Duodenal mucosa (tissue), 2 donors: Measurements from ENCODE around the gene ADARB2.
"Not testable (repeated sequence)": the region's sequence is repeated elsewhere in the genome, so short reads cannot be mapped to it uniquely, and the experiment has no call there.

Experiments used
- H3K27ac ChIP-seq: one replicate; pipeline ENCODE4 v1.7.0; 2013; ENCODE audit warnings: low read depth, low read length
- H3K27me3 ChIP-seq, 2 donors: one replicate each; pipeline ENCODE4 v1.7.0; 2013; ENCODE audit warnings: low read length in 2 of 2, control low read depth in 1 of 2; ENCODE audit not compliant: insufficient read depth in 2 of 2, control insufficient read depth in 1 of 2
- H3K36me3 ChIP-seq, 2 donors: one replicate each; pipeline ENCODE4 v1.7.0; 2013; ENCODE audit warnings: low read length in 2 of 2, control low read depth in 1 of 2; ENCODE audit not compliant: insufficient read depth in 2 of 2, control insufficient read depth in 1 of 2
- H3K4me1 ChIP-seq, 2 donors: one replicate each; pipeline ENCODE4 v1.7.0; 2013; ENCODE audit warnings: low read length in 2 of 2, control low read depth in 1 of 2; ENCODE audit not compliant: insufficient read depth in 2 of 2, control insufficient read depth in 1 of 2
- H3K4me3 ChIP-seq, 2 donors: one replicate each; pipeline ENCODE4 v1.7.0; 2013; ENCODE audit warnings: low read length in 2 of 2, low read depth in 1 of 2
- H3K9ac ChIP-seq, 2 donors: one replicate each; pipeline ENCODE4 v1.7.0; 2013; ENCODE audit warnings: low read length in 2 of 2, low read depth in 1 of 2
- H3K9me3 ChIP-seq, 2 donors: one replicate each; pipeline ENCODE4 v1.7.0; 2013; ENCODE audit warnings: low read length in 2 of 2, control low read depth in 1 of 2; ENCODE audit not compliant: control insufficient read depth in 1 of 2

The ADARB2 gene

GRCh38 chr10:1467334-1468076 is 269.8 kb downstream of the ADARB2 start:
- no peaks in the 10 kb centered on the region for H3K9me3 ChIP-seq
- peaks cover 0 to 26% of the 10 kb centered on the region in 2 donors for H3K4me1 ChIP-seq
- no peak overlapping the region for H3K27ac ChIP-seq
- H3K4me3 ChIP-seq: no peak overlapping the region
- no peak overlapping the region for H3K9ac ChIP-seq
- no peaks in the 10 kb centered on the region for H3K36me3 ChIP-seq
- peaks cover 0 to 6% of the 10 kb centered on the region in 2 donors for H3K27me3 ChIP-seq

GRCh38 chr10:1465993-1466764 is 271.1 kb downstream of the ADARB2 start:
- Histone ChIP-seq H3K36me3 (no peaks in the 10 kb centered on the region), H3K4me3 (peak overlapping the region in 1 of 2 donors; percentile 7), H3K4me1 (peaks cover 0 to 23% of the 10 kb centered on the region in 2 donors), H3K27me3 (peaks cover 0 to 9% of the 10 kb centered on the region in 2 donors), H3K9ac (no peak overlapping the region), H3K9me3 (no peaks in the 10 kb centered on the region), H3K27ac (no peak overlapping the region)

GRCh38 chr10:1465418-1465911 is 271.9 kb downstream of the ADARB2 start:
- Histone ChIP-seq H3K9me3 (no peaks in the 10 kb centered on the region), H3K4me3 (peak overlapping the region in 1 of 2 donors; percentile 7), H3K27ac (no peak overlapping the region), H3K36me3 (no peaks in the 10 kb centered on the region), H3K4me1 (peaks cover 0 to 23% of the 10 kb centered on the region in 2 donors), H3K27me3 (peaks cover 0 to 9% of the 10 kb centered on the region in 2 donors), H3K9ac (no peak overlapping the region)

DNA sequence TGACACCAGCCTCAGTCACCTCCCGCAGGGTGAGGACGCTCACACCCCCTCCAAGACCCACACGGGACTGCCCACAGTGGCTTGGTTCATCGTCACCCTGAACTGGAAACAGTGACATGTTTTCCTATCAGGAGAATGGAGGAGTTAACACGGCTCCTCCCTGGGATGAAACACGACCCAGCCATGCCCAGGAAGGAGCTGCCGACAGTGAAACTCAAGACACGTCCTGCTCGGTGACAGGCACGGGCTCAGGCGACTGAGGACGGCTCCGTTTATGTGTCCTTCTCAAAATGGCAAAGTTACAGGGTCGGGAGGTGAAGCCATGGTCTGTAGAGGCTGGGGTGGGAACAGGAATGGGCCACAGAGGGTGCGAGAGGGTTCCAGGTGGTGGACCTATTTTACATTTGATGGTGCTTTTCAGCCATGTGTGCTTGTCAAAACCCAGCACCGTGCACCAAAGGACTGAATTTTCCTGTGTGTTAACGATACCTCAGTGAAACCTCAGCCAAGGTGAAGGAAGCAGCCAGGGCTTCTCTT is 272.4 kb downstream of the ADARB2 start:
- H3K4me3 ChIP-seq: peak overlapping the region in 1 of 2 donors; percentile 7
- H3K27ac ChIP-seq: no peak overlapping the region
- H3K9ac ChIP-seq: no peak overlapping the region
- no peaks in the 10 kb centered on the region for H3K36me3 ChIP-seq
- peaks cover 0 to 23% of the 10 kb centered on the region in 2 donors for H3K4me1 ChIP-seq
- no peaks in the 10 kb centered on the region for H3K9me3 ChIP-seq
- peaks cover 0 to 9% of the 10 kb centered on the region in 2 donors for H3K27me3 ChIP-seq

GRCh38 chr10:1463971-1464370 is 273.4 kb downstream of the ADARB2 start:
- not testable (repeated sequence) for H3K27me3 ChIP-seq, H3K4me3 ChIP-seq, H3K9ac ChIP-seq, H3K27ac ChIP-seq, H3K9me3 ChIP-seq, H3K36me3 ChIP-seq
- H3K4me1 ChIP-seq: peaks cover 0 to 23% of the 10 kb centered on the region in 2 donors

- H3K9me3 ChIP-seq: no peaks in the 10 kb centered on the region
- peaks cover 0 to 5% of the 10 kb centered on the region in 2 donors for H3K27me3 ChIP-seq
- H3K9ac ChIP-seq: no peak overlapping the region
- H3K4me3 ChIP-seq: no peak overlapping the region
- peaks cover 0 to 23% of the 10 kb centered on the region in 2 donors for H3K4me1 ChIP-seq
- no peak overlapping the region for H3K27ac ChIP-seq
- H3K36me3 ChIP-seq: no peaks in the 10 kb centered on the region
Measured at GRCh38 chr10:1462994-1463633, 274.2 kb downstream of the ADARB2 start.

- H3K36me3 ChIP-seq: no peaks in the 10 kb centered on the region
- peaks cover 0 to 5% of the 10 kb centered on the region in 2 donors for H3K27me3 ChIP-seq
- H3K27ac ChIP-seq: no peak overlapping the region
- peaks cover 0 to 20% of the 10 kb centered on the region in 2 donors for H3K4me1 ChIP-seq
- no peak overlapping the region for H3K4me3 ChIP-seq
- no peaks in the 10 kb centered on the region for H3K9me3 ChIP-seq
- no peak overlapping the region for H3K9ac ChIP-seq
Measured at GRCh38 chr10:1462521-1462920, 274.8 kb downstream of the ADARB2 start.

GRCh38 chr10:1462032-1462431 is 275.3 kb downstream of the ADARB2 start:
- Histone ChIP-seq H3K36me3 (no peaks in the 10 kb centered on the region), H3K9ac (no peak overlapping the region), H3K9me3 (no peaks in the 10 kb centered on the region), H3K27ac (no peak overlapping the region), H3K4me1 (peaks cover 0 to 15% of the 10 kb centered on the region in 2 donors), H3K4me3 (no peak overlapping the region), H3K27me3 (peaks cover 0 to 5% of the 10 kb centered on the region in 2 donors)

- no peaks in the 10 kb centered on the region for H3K9me3 ChIP-seq
- H3K4me3 ChIP-seq: no peak overlapping the region
- H3K27ac ChIP-seq: no peak overlapping the region
- no peak overlapping the region for H3K9ac ChIP-seq
- H3K4me1 ChIP-seq: peaks cover 0 to 11% of the 10 kb centered on the region in 2 donors
- H3K27me3 ChIP-seq: peaks cover 0 to 8% of the 10 kb centered on the region in 2 donors
- H3K36me3 ChIP-seq: no peaks in the 10 kb centered on the region
Measured at GRCh38 chr10:1461016-1461415, 276.3 kb downstream of the ADARB2 start.
